COR-L47 (cell line): Measurements from ENCODE around the gene MRPL42.
"Not testable (repeated sequence)": the region's sequence is repeated elsewhere in the genome, so short reads cannot be mapped to it uniquely, and the experiment has no call there.

ENCODE experiments used
- DNase-seq: peaks from one replicate; lab custom pipeline; 2025; lab: John Stamatoyannopoulos, UW

MRPL42 gene

GRCh38 chr12:93547778-93548177 lies 80.5 kb downstream of the MRPL42 start:
- no peak for DNase-seq

DNA sequence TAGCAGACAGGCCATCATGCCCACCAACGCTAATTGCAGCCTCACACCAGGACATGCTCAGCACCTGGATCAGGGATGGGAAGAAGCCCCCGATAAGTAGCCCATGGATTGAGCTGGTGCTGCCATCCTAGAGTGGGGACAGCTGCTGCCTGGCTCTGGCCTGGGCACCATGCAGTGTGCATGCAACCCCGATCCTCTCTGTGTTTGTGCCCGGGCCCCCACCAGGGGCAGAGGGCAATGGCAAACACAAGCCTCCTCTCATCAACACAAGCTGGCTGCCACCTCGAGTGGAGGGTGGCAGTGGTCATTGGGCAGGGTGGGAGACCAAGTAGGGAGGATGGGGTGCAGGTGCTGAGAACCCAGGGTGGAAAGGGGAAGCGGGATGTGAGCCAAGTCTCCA lies 81.9 kb downstream of the MRPL42 start:
- no peak for DNase-seq

DNA sequence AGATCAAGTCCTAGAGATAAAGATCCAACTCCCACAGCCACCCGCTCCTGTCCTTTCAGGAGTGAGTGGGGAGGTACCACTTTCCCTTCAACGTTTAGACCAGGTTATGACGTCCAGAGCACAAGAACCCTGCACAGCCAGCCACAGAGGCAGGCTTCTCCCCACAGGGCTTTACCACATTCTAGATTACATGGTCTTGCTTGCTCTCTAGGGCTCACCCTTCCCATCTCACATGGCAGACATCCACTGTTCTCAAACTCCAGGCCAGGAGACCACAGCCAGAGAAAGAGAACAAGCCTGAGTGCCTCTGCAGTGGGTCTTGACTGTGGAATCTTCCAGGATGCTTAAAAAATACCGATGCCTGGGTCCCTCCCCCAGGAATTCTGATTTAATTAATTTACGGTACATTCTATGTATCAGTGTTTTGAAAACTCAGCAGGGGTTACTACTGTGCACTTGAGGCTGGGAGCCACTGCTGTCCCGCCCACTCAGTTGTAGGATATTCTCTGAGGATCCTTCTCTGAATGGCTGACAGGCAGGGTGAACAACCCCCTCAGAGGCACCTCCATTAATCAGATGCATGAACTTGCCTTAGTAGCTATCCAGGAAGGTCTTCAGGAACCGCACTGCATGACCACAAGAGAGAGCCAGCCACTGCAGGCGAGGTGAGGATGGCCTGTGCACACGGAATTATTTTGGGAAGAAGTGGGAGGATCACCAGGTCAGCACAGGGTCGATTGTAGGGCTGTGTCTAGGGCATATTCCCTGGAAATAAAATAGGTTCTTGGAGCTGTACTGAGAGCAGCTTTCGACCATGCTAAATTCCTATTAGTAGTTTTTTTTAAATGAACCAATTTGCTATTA lies 83.7 kb downstream of the MRPL42 start:
- DNase-seq: no peak

- DNase-seq: no peak
These were observed 85.1 kb downstream of the MRPL42 start for GRCh38 chr12:93552427-93552826.

DNA sequence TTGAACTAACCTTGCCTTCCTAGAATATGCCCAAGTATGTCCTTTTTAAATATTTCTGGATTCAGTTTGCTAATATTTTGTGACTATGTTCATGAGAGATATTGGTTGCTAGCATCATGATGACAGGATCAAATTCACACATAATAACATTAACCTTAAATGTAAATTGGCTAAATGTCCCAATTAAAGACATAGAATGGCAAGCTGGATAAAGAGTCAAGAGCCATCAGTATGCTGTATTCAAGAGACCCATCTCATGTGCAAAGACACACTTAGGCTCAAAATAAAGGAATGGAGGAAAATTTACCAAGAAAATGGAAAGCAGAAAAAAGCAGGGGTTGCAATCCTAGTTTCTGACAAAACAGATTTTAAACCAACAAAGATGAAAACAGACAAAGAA lies 90.6 kb downstream of the MRPL42 start:
- not testable (repeated sequence) for DNase-seq

- DNase-seq: not testable (repeated sequence)
These were observed 91.4 kb downstream of the MRPL42 start for GRCh38 chr12:93558685-93559084.

DNA sequence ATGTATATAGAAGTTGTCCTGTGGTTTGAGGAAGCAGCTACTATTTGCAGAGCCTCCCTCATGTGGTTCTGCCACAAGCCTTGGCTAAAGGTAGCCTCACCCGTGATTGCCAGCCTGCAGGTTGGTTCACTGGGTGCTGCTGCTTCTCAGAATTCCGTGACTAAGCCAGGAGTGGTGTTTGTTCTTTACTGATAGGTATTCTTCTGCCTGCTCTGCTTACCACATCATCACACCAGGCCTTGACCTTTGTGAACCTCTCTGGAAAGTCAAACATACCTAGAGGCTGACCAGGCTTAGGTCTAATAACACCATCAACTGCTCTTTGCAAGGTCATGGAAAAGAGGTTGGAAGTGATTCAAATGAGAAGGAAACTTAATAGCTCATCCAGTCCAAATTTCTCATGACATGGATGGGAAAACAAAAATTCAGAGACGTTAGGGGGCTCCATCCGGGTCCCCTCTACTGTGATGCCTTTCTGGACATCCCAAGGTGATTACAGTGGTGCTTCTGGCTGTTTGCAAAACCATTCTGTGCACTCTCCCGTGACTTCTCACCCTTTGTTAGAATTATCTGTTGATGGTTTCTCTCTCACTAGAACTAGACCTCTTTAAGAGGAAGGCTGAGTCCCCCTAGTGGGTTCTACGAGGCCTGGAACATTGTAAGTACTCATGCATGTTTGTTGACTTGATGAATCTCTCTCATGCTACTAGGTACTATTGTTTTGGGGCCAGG lies 96.7 kb downstream of the MRPL42 start:
- DNase-seq: no peak

GRCh38 chr12:93565760-93566159 lies 98.4 kb downstream of the MRPL42 start:
- no peak for DNase-seq
